Measurements from ENCODE around the gene EFCAB14.

DNA sequence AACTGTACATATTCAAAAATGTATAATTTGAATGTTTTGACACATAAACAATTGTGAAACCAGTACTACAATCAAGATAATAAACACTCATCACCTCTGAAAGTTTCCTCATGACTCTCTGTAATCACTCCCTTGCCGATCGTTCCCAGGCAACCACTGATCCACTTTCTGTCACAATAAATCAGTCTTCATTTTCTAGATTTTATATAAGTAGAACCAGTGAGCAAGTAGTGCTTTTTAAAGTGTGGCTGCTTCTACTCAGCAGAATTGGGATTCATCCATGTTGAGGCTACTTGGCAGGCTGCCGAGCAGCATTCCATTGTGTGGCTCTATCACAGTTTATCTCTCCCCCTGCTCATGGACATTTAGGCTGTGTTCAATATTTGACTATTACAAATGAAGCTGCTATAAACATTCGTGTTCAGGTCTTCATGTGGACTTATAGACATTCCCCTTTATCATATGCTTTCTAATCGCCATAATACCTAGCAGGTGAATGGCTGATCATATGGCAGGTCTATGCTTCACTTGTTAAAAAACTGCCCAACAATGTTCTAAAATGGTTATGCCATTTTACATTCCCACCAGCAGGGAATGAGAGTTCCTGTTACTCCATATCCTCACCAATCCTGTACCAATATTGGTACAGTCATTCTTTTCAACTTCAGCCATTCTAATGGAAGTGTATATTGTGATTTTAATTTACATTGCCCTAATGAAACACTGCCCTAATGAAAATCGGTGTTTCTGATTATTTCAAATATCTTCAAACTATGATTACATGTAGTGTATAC, 26.7 kb downstream of the EFCAB14 start:
- TF ChIP-seq, protein P1, sequence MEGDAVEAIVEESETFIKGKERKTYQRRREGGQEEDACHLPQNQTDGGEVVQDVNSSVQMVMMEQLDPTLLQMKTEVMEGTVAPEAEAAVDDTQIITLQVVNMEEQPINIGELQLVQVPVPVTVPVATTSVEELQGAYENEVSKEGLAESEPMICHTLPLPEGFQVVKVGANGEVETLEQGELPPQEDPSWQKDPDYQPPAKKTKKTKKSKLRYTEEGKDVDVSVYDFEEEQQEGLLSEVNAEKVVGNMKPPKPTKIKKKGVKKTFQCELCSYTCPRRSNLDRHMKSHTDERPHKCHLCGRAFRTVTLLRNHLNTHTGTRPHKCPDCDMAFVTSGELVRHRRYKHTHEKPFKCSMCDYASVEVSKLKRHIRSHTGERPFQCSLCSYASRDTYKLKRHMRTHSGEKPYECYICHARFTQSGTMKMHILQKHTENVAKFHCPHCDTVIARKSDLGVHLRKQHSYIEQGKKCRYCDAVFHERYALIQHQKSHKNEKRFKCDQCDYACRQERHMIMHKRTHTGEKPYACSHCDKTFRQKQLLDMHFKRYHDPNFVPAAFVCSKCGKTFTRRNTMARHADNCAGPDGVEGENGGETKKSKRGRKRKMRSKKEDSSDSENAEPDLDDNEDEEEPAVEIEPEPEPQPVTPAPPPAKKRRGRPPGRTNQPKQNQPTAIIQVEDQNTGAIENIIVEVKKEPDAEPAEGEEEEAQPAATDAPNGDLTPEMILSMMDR (IDR thresholded peaks at IDR 0.05; ENCODE audit: poor library complexity, severe bottlenecking): no peak
- TF ChIP-seq EZH2 (IDR thresholded peaks at IDR 0.05; ENCODE audit: borderline replicate concordance, insufficient read depth, low read length, poor library complexity, severe bottlenecking) (no peak), TAF1 (IDR thresholded peaks at IDR 0.05; ENCODE audit: low read depth) (no peak), EP300 (conservative IDR thresholded peaks at IDR 0.05; ENCODE audit: poor library complexity, severe bottlenecking) (no peak), SMC3 (conservative IDR thresholded peaks at IDR 0.05; ENCODE audit: poor library complexity) (no peak), RAD21 (conservative IDR thresholded peaks at IDR 0.05) (no peak), POLR2AphosphoS5 (IDR thresholded peaks at IDR 0.05) (no peak), MXI1 (conservative IDR thresholded peaks at IDR 0.05; ENCODE audit: poor library complexity, severe bottlenecking) (no peak)
- TF ChIP-seq, protein P2, sequence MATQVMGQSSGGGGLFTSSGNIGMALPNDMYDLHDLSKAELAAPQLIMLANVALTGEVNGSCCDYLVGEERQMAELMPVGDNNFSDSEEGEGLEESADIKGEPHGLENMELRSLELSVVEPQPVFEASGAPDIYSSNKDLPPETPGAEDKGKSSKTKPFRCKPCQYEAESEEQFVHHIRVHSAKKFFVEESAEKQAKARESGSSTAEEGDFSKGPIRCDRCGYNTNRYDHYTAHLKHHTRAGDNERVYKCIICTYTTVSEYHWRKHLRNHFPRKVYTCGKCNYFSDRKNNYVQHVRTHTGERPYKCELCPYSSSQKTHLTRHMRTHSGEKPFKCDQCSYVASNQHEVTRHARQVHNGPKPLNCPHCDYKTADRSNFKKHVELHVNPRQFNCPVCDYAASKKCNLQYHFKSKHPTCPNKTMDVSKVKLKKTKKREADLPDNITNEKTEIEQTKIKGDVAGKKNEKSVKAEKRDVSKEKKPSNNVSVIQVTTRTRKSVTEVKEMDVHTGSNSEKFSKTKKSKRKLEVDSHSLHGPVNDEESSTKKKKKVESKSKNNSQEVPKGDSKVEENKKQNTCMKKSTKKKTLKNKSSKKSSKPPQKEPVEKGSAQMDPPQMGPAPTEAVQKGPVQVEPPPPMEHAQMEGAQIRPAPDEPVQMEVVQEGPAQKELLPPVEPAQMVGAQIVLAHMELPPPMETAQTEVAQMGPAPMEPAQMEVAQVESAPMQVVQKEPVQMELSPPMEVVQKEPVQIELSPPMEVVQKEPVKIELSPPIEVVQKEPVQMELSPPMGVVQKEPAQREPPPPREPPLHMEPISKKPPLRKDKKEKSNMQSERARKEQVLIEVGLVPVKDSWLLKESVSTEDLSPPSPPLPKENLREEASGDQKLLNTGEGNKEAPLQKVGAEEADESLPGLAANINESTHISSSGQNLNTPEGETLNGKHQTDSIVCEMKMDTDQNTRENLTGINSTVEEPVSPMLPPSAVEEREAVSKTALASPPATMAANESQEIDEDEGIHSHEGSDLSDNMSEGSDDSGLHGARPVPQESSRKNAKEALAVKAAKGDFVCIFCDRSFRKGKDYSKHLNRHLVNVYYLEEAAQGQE (IDR thresholded peaks at IDR 0.05; ENCODE audit: borderline replicate concordance): no peak

Measured in neural cell (in vitro differentiated cells).